Measurements from ENCODE around the gene TEAD2. TPM values are rescaled to one million over a fixed set of nuclear protein-coding genes. Genes with fewer than 3 reads are reported as not detected.
"Not testable (repeated sequence)": the region's sequence is repeated elsewhere in the genome, so short reads cannot be mapped to it uniquely, and the experiment has no call there.

The TEAD2 gene
- total RNA-seq, 1 experiment from 2014 or later, result 2.4 TPM

GRCh38 chr19:49380391-49380790, 18.2 kb upstream of the TEAD2 start:
- DNase-seq, result no peak
- no peak overlapping the region for H3K27ac Mint-ChIP-seq (ENCODE audit: unreplicated experiment)
- BruUV-seq (replicated peaks), result no TSS peak
- CTCF ChIA-PET, result no interaction called here
- no peaks in the 10 kb centered on the region for H3K4me1 Mint-ChIP-seq (ENCODE audit: low read depth, unreplicated experiment)
- no peaks in the 10 kb centered on the region for H3K36me3 Mint-ChIP-seq (ENCODE audit: insufficient read depth, unreplicated experiment)
- no peak for TF ChIP-seq CTCF (IDR thresholded peaks at IDR 0.05; ENCODE audit: unreplicated experiment)
- intact Hi-C loops (cut with micrococcal nuclease; ENCODE audit: unreplicated experiment), result no loop called here
- H3K4me3 Mint-ChIP-seq (ENCODE audit: low read depth, unreplicated experiment), result no peak overlapping the region
- peaks cover 33% of the 10 kb centered on the region for H3K27me3 Mint-ChIP-seq (ENCODE audit: unreplicated experiment)
- H3K9me3 Mint-ChIP-seq (ENCODE audit: low read depth, unreplicated experiment), result peaks cover 5% of the 10 kb centered on the region

- no peaks in the 10 kb centered on the region for H3K4me1 Mint-ChIP-seq (ENCODE audit: low read depth, unreplicated experiment)
- H3K9me3 Mint-ChIP-seq (ENCODE audit: low read depth, unreplicated experiment), result peaks cover 5% of the 10 kb centered on the region
- H3K27me3 Mint-ChIP-seq (ENCODE audit: unreplicated experiment), result peaks cover 44% of the 10 kb centered on the region
- H3K27ac Mint-ChIP-seq (ENCODE audit: unreplicated experiment), result no peak overlapping the region
- H3K36me3 Mint-ChIP-seq (ENCODE audit: insufficient read depth, unreplicated experiment), result no peaks in the 10 kb centered on the region
- no peak overlapping the region for H3K4me3 Mint-ChIP-seq (ENCODE audit: low read depth, unreplicated experiment)
- CTCF ChIA-PET, result interaction anchor here (0.6 to 0.7 kb wide), 3 partner anchors 46 to 362 kb away, joined by 3 to 4 read pairs (median 3); no protein-coding TSS in a partner anchor
- BruUV-seq (replicated peaks), result no TSS peak
- no peak for DNase-seq
- TF ChIP-seq CTCF (IDR thresholded peaks at IDR 0.05; ENCODE audit: unreplicated experiment), result no peak
- intact Hi-C loops (cut with micrococcal nuclease; ENCODE audit: unreplicated experiment), result no loop called here
Observed at GRCh38 chr19:49378512-49378911, 16.3 kb upstream of the TEAD2 start.

DNA sequence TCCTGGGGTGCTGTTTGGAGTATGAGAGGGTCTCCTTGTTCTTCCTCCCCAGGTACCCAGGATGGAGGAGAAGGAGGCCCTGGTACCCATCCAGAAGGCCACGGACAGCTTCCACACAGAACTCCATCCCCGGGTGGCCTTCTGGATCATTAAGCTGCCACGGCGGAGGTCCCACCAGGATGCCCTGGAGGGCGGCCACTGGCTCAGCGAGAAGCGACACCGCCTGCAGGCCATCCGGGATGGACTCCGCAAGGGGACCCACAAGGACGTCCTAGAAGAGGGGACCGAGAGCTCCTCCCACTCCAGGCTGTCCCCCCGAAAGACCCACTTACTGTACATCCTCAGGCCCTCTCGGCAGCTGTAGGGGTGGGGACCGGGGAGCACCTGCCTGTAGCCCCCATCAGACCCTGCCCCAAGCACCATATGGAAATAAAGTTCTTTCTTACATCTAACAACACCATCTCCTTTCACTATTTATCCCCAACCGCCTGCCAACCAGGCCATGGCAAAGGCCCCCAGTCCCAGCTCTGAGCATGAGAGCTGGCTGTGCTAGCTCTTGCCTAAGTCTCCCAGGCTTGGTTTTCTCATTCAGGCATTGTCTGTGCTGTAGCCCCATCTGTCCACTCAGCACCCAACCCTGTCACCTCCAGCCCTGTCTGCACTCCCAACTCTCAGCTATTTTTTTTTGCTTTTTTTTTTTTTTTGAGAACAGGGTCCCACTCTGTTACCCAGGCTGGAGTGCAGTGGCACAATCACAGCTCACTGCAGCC, 12.6 kb upstream of the TEAD2 start:
- intact Hi-C loops (cut with micrococcal nuclease; ENCODE audit: unreplicated experiment), result no loop called here
- H3K27ac Mint-ChIP-seq (ENCODE audit: unreplicated experiment), result no peak overlapping the region
- no peaks in the 10 kb centered on the region for H3K4me1 Mint-ChIP-seq (ENCODE audit: low read depth, unreplicated experiment)
- DNase-seq, result no peak
- no peaks in the 10 kb centered on the region for H3K36me3 Mint-ChIP-seq (ENCODE audit: insufficient read depth, unreplicated experiment)
- no peak overlapping the region for H3K4me3 Mint-ChIP-seq (ENCODE audit: low read depth, unreplicated experiment)
- no peaks in the 10 kb centered on the region for H3K9me3 Mint-ChIP-seq (ENCODE audit: low read depth, unreplicated experiment)
- CTCF ChIA-PET, result interaction anchor here (0.6 to 0.9 kb wide), 2 partner anchors 12 to 181 kb away, joined by 3 read pairs; partner anchors contain the start of gene TEAD2
- no peak for TF ChIP-seq CTCF (IDR thresholded peaks at IDR 0.05; ENCODE audit: unreplicated experiment)
- BruUV-seq (replicated peaks), result no TSS peak
- peaks cover 42% of the 10 kb centered on the region for H3K27me3 Mint-ChIP-seq (ENCODE audit: unreplicated experiment)

DNA sequence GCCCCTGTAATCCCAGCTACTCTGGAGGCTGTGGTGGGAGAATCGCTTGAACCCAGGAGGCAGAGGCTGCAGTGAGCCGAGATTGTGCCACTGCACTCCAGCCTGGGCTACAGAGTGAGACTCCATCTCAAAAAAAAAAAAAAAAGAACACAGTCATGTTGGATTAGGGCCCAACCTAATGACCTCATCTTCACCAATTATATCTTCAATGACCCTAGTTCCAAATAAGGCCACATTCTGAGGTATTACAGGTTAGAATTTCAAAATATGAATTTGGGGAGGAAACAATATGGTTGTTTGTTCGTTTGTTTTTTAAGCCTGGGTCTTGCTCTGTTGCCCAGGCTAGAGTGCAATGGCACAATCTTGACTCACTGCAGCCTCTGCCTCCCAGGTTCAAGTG, 11.0 kb upstream of the TEAD2 start:
- H3K4me1 Mint-ChIP-seq (ENCODE audit: low read depth, unreplicated experiment); CTCF ChIA-PET; BruUV-seq (replicated peaks); H3K9me3 Mint-ChIP-seq (ENCODE audit: low read depth, unreplicated experiment); DNase-seq; intact Hi-C loops (cut with micrococcal nuclease; ENCODE audit: unreplicated experiment); H3K27ac Mint-ChIP-seq (ENCODE audit: unreplicated experiment); H3K36me3 Mint-ChIP-seq (ENCODE audit: insufficient read depth, unreplicated experiment); H3K4me3 Mint-ChIP-seq (ENCODE audit: low read depth, unreplicated experiment): not testable (repeated sequence)
- H3K27me3 Mint-ChIP-seq (ENCODE audit: unreplicated experiment), result peaks cover 51% of the 10 kb centered on the region

GRCh38 chr19:49371184-49371583, 9.0 kb upstream of the TEAD2 start:
- no peak for DNase-seq
- H3K4me1 Mint-ChIP-seq (ENCODE audit: low read depth, unreplicated experiment), result no peaks in the 10 kb centered on the region
- intact Hi-C loops (cut with micrococcal nuclease; ENCODE audit: unreplicated experiment), result no loop called here
- no TSS peak for BruUV-seq (replicated peaks)
- H3K9me3 Mint-ChIP-seq (ENCODE audit: low read depth, unreplicated experiment), result peaks cover 6% of the 10 kb centered on the region
- H3K27ac Mint-ChIP-seq (ENCODE audit: unreplicated experiment), result no peak overlapping the region
- peaks cover 41% of the 10 kb centered on the region for H3K27me3 Mint-ChIP-seq (ENCODE audit: unreplicated experiment)
- H3K4me3 Mint-ChIP-seq (ENCODE audit: low read depth, unreplicated experiment), result no peak overlapping the region
- H3K36me3 Mint-ChIP-seq (ENCODE audit: insufficient read depth, unreplicated experiment), result peaks cover 3% of the 10 kb centered on the region
- TF ChIP-seq CTCF (IDR thresholded peaks at IDR 0.05; ENCODE audit: unreplicated experiment), result no peak
- CTCF ChIA-PET, result no interaction called here
